CD8-positive, alpha-beta memory T cell (primary cell): ENCODE data around the gene WDFY4. TPM values are rescaled to one million over a fixed set of nuclear protein-coding genes. Genes with fewer than 3 reads are reported as not detected.

Source experiments
- CTCF ChIA-PET: fragments of 350-600 bp; sonication (Branson Sonifier 250); formaldehyde crosslinking; loops from one replicate; lab custom pipeline; 2021; ENCODE audit warnings: antibody characterized with exemption; lab: Charles Lee
- POLR2A ChIA-PET: fragments of 350-600 bp; sonication (Branson Sonifier 250); formaldehyde crosslinking; loops from one replicate; lab custom pipeline; 2021; ENCODE audit warnings: antibody characterized with exemption; lab: Charles Lee
- DNase-seq, 5 donors: peaks; one replicate each; pipeline versions ENCODE4 v3.0.0 to v3.0.0-alpha.2; 2020 to 2022; ENCODE audit warnings: mixed read lengths in 1 of 5
- H3K27ac ChIP-seq: one replicate; pipeline ENCODE4 v1.7.0; 2013; ENCODE audit warnings: low read depth, mild to moderate bottlenecking, low read length, moderate library complexity
- H3K27me3 ChIP-seq: 2 replicates; pipeline ENCODE4 v1.7.0; 2013; ENCODE audit warnings: low read length, mild to moderate bottlenecking; ENCODE audit not compliant: insufficient read depth, poor library complexity, severe bottlenecking
- H3K36me3 ChIP-seq: 2 replicates; pipeline ENCODE4 v1.7.0; 2013; ENCODE audit warnings: mild to moderate bottlenecking, low read length, moderate library complexity; ENCODE audit not compliant: insufficient read depth
- H3K4me1 ChIP-seq: 2 replicates; pipeline ENCODE4 v1.7.0; 2013; ENCODE audit warnings: mild to moderate bottlenecking, low read length, moderate library complexity; ENCODE audit not compliant: insufficient read depth
- H3K4me3 ChIP-seq: 2 replicates; pipeline ENCODE4 v1.7.0; 2013; ENCODE audit warnings: mild to moderate bottlenecking, low read length
- H3K9me3 ChIP-seq: 2 replicates; pipeline ENCODE4 v1.7.0; 2013; ENCODE audit warnings: mild to moderate bottlenecking, low read length
- H3K27ac Mint-ChIP-seq, 8 donors: one replicate each; pipeline ENCODE4 v1.8.0; 2020 to 2021; ENCODE audit warnings: mixed read lengths in 8 of 8, mild to moderate bottlenecking in 6 of 8, inconsistent platforms in 3 of 8, moderate library complexity in 3 of 8
- H3K27me3 Mint-ChIP-seq, 2 donors: one replicate each; pipeline ENCODE4 v1.8.0; 2020 to 2021; ENCODE audit warnings: mixed read lengths in 2 of 2, mild to moderate bottlenecking in 1 of 2, moderate library complexity in 1 of 2
- H3K36me3 Mint-ChIP-seq, 3 donors: one replicate each; pipeline ENCODE4 v1.8.0; 2020 to 2021; ENCODE audit warnings: mixed read lengths in 3 of 3, inconsistent platforms in 1 of 3, mild to moderate bottlenecking in 1 of 3
- H3K4me1 Mint-ChIP-seq, 3 donors: one replicate each; pipeline ENCODE4 v1.8.0; 2020 to 2021; ENCODE audit warnings: mixed read lengths in 3 of 3, inconsistent platforms in 1 of 3, mild to moderate bottlenecking in 1 of 3
- H3K4me3 Mint-ChIP-seq, 7 donors: one replicate each; pipeline ENCODE4 v1.8.0; 2020 to 2021; ENCODE audit warnings: mixed read lengths in 7 of 7, mild to moderate bottlenecking in 6 of 7, moderate library complexity in 4 of 7, inconsistent platforms in 2 of 7
- H3K9me3 Mint-ChIP-seq, 5 donors: one replicate each; pipeline ENCODE4 v1.8.0; 2020 to 2022; ENCODE audit warnings: mixed read lengths in 5 of 5, mild to moderate bottlenecking in 3 of 5, moderate library complexity in 2 of 5, inconsistent platforms in 1 of 5
- polyA plus RNA-seq: library from polyadenylated mRNA; unstranded; fragments of 300-500 nt; fragmentation: Illumina TruSeq; gene quantifications from one replicate; pipeline ENCODE4 v1.2.3, GENCODE V29; 2021
- total RNA-seq, 2 experiments: library from RNA; stranded (reverse); gene quantifications; one replicate each; pipeline ENCODE4 v1.2.3, GENCODE V29; 2021

Gene WDFY4
- total and polyA plus RNA-seq, 3 experiments from 2014 or later, result 0.20 to 0.35 TPM; not detected in 1

DNA sequence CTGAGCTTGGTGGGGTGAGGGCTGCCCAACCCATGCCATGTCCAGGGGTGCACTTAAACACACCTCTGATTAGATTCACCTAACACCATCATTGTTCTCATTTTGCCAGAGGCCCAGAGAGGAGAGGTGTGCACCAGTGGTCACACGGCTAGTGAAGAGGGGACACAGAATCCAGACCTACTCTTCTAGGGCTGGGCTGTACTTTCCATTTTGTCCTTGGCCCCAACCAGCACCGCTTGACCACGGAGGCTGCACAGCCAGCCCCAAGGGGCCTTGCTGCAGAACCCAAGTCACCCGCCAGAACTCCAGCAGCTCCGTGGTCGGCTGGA is 246 bp upstream of the WDFY4 start:
- no peaks in the 10 kb centered on the region for H3K9me3 Mint-ChIP-seq
- Histone ChIP-seq H3K9me3 (no peaks in the 10 kb centered on the region), H3K36me3 (no peaks in the 10 kb centered on the region), H3K4me1 (no peaks in the 10 kb centered on the region), H3K27me3 (no peaks in the 10 kb centered on the region), H3K4me3 (no peak overlapping the region), H3K27ac (no peak overlapping the region)
- no peak overlapping the region for H3K4me3 Mint-ChIP-seq
- H3K4me1 Mint-ChIP-seq, result no peaks in the 10 kb centered on the region
- CTCF ChIA-PET, result no interaction called here
- no peaks in the 10 kb centered on the region for H3K36me3 Mint-ChIP-seq
- POLR2A ChIA-PET, result no interaction called here
- no peaks in the 10 kb centered on the region for H3K27me3 Mint-ChIP-seq
- peak overlapping the region in 1 of 8 donors; percentile 20 for H3K27ac Mint-ChIP-seq
- no peak for DNase-seq

DNA sequence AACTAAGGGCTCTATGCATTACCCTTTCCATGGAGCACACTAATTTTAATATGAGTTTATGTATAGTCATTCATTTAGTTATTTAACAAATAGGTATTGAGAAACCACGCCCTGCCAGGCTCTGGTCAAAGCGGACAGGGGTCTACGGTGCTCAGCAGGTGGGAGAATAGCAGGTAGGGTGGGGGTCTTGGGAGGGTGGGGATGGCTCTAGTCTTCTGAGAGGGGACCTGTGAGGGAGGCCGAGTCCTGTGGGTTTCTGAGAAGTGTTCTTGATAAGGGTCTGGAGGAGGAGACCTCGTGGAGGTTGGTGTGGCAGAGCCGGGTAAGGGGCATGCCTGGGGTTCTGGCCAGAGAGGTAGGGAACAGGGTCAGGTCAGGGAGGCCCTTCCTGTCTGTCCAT is 1.1 kb downstream of the WDFY4 start:
- Histone ChIP-seq H3K27ac (no peak overlapping the region), H3K27me3 (no peaks in the 10 kb centered on the region), H3K4me3 (no peak overlapping the region), H3K4me1 (no peaks in the 10 kb centered on the region), H3K36me3 (no peaks in the 10 kb centered on the region), H3K9me3 (no peaks in the 10 kb centered on the region)
- peaks cover 3 to 7% of the 10 kb centered on the region in 2 donors for H3K27me3 Mint-ChIP-seq
- ChIA-PET CTCF (no interaction called here), POLR2A (no interaction called here)
- no peak overlapping the region for H3K4me3 Mint-ChIP-seq
- no peak overlapping the region for H3K27ac Mint-ChIP-seq
- no peaks in the 10 kb centered on the region for H3K36me3 Mint-ChIP-seq
- no peak for DNase-seq
- H3K4me1 Mint-ChIP-seq, result no peaks in the 10 kb centered on the region
- no peaks in the 10 kb centered on the region for H3K9me3 Mint-ChIP-seq

DNA sequence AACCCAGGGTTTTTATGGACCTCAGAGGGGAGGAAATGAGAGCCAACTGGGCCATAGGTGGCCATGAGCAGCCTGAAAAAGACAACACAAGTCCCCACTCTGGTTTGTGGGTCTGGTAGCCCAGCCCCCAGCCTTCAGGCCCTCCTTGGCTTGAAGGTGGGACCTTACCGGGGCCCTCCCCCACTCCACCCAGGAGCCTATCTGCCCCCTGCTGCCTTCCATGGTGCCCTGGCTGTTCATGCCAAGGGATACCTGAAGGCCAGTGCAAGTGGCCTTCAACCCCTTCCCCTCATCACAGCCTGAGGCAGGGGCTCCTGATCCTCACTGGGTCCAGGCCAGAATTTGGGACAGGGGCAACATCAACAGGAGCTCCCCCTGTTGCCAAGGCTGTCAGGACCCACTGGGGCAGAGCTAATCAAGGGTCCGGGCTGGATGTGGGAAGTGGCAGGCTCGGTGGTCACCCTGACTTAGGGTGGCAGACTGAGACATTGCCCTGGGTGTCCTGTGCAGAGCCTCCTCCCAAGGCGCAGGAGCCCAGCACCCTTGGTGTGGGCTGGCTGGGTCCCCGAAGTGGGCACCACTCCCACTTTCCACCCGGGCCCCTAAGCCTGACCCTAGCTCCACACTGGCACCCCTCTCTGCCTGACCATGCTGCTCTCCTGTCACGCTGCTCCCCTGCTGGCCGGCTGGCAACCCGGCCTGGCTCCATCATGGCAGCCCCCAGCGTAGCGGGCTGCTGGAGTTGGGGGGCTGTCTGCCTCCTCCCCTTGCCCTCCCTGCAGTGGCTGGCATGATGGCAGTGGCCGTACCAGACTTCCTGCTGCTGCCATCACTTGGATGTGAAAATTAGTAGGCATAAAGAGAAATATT is 6.4 kb downstream of the WDFY4 start:
- Histone ChIP-seq H3K27me3 (no peaks in the 10 kb centered on the region), H3K4me1 (no peaks in the 10 kb centered on the region)
- CTCF ChIA-PET, result no interaction called here

DNA sequence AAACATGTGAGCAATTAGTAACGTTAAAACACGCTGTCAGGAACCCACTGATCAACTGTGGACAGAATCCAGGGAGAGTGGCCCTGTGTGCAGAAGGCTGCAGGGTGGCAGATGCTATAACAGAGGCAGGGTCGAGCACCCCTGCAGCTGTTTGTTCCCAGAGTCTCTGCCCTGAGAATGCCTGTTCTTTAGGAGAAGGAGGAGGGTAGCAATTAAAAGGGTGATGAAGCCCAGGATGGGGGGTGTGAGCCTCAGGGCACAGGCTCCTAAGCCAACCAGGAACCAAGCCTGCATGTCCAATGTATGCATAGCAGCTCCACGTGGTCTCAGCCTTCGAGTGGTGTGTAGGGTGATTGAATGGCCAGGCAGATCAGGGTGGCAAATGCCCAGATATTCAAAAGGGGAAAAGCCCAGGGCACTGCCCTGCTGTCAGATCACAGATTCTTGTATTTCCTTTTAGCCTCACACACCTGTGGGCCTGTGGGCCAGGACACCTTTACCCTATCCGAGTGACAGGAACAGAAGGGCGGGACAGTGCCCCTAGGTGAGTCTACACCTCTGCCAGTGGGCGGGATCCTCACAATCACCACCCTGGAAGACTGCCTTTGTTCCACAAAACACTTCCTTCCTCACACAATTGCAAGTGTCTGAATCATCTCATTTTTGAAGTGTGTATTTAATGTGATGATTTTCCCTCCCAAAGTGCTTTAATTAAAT is 7.3 kb downstream of the WDFY4 start:
- Histone ChIP-seq H3K4me1 (no peaks in the 10 kb centered on the region), H3K27ac (no peak overlapping the region), H3K36me3 (no peaks in the 10 kb centered on the region), H3K4me3 (no peak overlapping the region), H3K9me3 (no peaks in the 10 kb centered on the region), H3K27me3 (no peaks in the 10 kb centered on the region)
- POLR2A ChIA-PET, result no interaction called here
- no peaks in the 10 kb centered on the region for H3K4me1 Mint-ChIP-seq
- no peak for DNase-seq
- H3K4me3 Mint-ChIP-seq, result no peak overlapping the region
- H3K27ac Mint-ChIP-seq, result no peak overlapping the region
- H3K9me3 Mint-ChIP-seq, result no peaks in the 10 kb centered on the region
- CTCF ChIA-PET, result no interaction called here
- H3K36me3 Mint-ChIP-seq, result no peaks in the 10 kb centered on the region
- H3K27me3 Mint-ChIP-seq, result peaks cover 6 to 11% of the 10 kb centered on the region in 2 donors

More for the DNA sequence above, 6.4 kb downstream of the WDFY4 start:
- POLR2A ChIA-PET, result no interaction called here
- no peak for DNase-seq
- no peak overlapping the region for H3K4me3 ChIP-seq
- Mint-ChIP-seq H3K27ac (no peak overlapping the region), H3K36me3 (no peaks in the 10 kb centered on the region), H3K4me1 (no peaks in the 10 kb centered on the region), H3K9me3 (no peaks in the 10 kb centered on the region), H3K4me3 (no peak overlapping the region), H3K27me3 (peaks cover 6 to 11% of the 10 kb centered on the region in 2 donors)
- no peaks in the 10 kb centered on the region for H3K9me3 ChIP-seq
- H3K36me3 ChIP-seq, result no peaks in the 10 kb centered on the region
- no peak overlapping the region for H3K27ac ChIP-seq

DNA sequence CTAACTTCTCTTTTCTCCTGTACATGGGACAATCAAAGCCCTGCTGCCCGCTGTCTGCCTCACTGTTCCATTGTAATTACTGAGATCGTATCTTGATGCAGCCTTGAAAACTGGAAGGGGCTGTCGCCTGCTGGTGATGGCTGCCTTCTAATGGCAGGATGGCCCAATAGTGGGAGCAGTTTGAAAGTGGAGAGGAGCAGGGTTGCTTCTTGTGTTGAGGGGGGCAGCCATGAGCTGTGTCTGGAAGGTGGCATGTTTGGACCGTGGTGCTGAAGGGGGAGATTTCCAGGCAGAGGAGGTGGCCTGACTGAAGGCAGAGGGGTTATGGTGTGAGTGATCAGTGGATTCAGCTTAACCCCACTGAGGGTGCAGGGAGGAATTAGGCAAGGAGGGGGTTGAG is 8.1 kb downstream of the WDFY4 start:
- ChIA-PET POLR2A (no interaction called here), CTCF (no interaction called here)
- H3K27ac ChIP-seq, result no peak overlapping the region
- no peak overlapping the region for H3K4me3 Mint-ChIP-seq
- no peaks in the 10 kb centered on the region for H3K36me3 ChIP-seq
- H3K9me3 Mint-ChIP-seq, result no peaks in the 10 kb centered on the region
- no peaks in the 10 kb centered on the region for H3K36me3 Mint-ChIP-seq
- H3K9me3 ChIP-seq, result no peaks in the 10 kb centered on the region
- no peaks in the 10 kb centered on the region for H3K27me3 ChIP-seq
- no peaks in the 10 kb centered on the region for H3K4me1 Mint-ChIP-seq
- H3K27ac Mint-ChIP-seq, result no peak overlapping the region
- peaks cover 8 to 11% of the 10 kb centered on the region in 2 donors for H3K27me3 Mint-ChIP-seq
- no peaks in the 10 kb centered on the region for H3K4me1 ChIP-seq
- no peak for DNase-seq
- H3K4me3 ChIP-seq, result no peak overlapping the region

DNA sequence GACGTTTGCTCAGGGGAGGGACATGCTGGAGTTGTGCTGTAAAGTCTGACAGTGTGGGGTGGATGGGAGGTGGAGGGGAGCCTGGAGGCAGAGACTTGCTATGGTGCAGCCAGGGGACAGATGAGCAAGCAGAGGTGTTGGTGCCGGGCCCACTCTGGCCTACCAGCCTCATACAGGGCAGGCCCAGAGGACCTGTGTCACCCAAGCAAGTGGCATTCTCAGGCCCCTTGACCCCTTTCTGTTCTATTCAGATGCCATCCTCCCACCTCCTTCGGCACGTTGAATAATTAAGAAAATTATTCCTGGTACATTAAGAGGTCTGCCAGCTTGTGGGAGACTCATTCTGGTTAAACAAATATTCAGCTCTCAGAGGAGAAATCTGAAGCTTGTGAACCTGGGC is 8.5 kb downstream of the WDFY4 start:
- Mint-ChIP-seq H3K4me3 (no peak overlapping the region), H3K9me3 (no peaks in the 10 kb centered on the region), H3K27me3 (peaks cover 8 to 12% of the 10 kb centered on the region in 2 donors), H3K4me1 (no peaks in the 10 kb centered on the region), H3K27ac (no peak overlapping the region), H3K36me3 (no peaks in the 10 kb centered on the region)
- CTCF ChIA-PET, result no interaction called here
- Histone ChIP-seq H3K27ac (no peak overlapping the region), H3K4me1 (no peaks in the 10 kb centered on the region), H3K4me3 (no peak overlapping the region), H3K27me3 (no peaks in the 10 kb centered on the region), H3K9me3 (no peaks in the 10 kb centered on the region), H3K36me3 (no peaks in the 10 kb centered on the region)
- POLR2A ChIA-PET, result no interaction called here
- no peak for DNase-seq

DNA sequence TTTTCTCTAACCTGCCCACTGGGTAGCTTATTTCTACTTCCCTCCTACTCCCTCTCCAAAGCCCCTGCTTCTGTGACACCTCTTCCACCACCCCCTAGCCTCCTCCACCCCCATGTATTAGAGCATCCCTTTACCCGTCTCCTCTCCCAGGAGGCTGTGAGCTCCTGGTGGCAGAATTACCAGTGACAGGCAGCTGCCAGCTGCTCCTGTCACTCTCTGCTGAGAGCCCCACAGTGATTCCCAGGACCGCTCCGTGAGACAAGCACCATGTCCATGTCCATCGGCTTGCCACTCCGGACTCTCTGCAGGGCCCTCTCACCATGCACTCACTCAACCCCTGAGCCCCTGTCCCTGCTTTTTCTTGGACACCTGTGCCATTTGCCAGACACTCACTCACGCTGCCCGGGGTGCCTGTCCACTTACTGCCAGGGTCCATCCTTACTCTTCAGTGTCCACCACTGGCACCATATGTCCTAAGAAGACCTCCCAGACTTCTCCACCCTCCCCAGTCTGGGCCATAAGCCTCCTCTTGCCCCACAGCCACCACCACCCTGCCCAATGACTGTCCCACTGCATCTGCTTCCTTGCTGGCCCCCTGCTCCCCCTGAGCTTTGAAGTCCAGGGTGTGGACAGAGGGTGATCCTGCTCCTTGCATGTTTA is 9.8 kb downstream of the WDFY4 start:
- Mint-ChIP-seq H3K4me1 (no peaks in the 10 kb centered on the region), H3K36me3 (no peaks in the 10 kb centered on the region), H3K9me3 (no peaks in the 10 kb centered on the region), H3K27ac (peak overlapping the region in 2 of 8 donors; percentile 35 to 79), H3K27me3 (peaks cover 8 to 17% of the 10 kb centered on the region in 2 donors), H3K4me3 (no peak overlapping the region)
- Histone ChIP-seq H3K36me3 (no peaks in the 10 kb centered on the region), H3K9me3 (no peaks in the 10 kb centered on the region), H3K27ac (no peak overlapping the region), H3K27me3 (no peaks in the 10 kb centered on the region), H3K4me3 (no peak overlapping the region), H3K4me1 (no peaks in the 10 kb centered on the region)
- DNase-seq, result no peak
- POLR2A ChIA-PET, result no interaction called here
- CTCF ChIA-PET, result no interaction called here
